H9 (cell line): ENCODE data around the gene PPARD. TPM values are rescaled to one million over a fixed set of nuclear protein-coding genes. Genes with fewer than 3 reads are reported as not detected.
A peak's percentile ranks its signal among the peaks of the same experiment; 100 is the strongest.

Source experiments
- DNase-seq: peaks from one replicate; pipeline ENCODE4 v3.0.0-alpha.2; 2017
- H2AFZ ChIP-seq: one replicate; pipeline ENCODE4 v1.6.1; 2013; ENCODE audit warnings: mild to moderate bottlenecking, low read length, control low read depth, moderate library complexity
- H2AK5ac ChIP-seq: 2 replicates; pipeline ENCODE4 v1.6.1; 2013; ENCODE audit warnings: low read length, control low read depth, mixed read lengths; ENCODE audit not compliant: insufficient read length
- H2BK120ac ChIP-seq: one replicate; pipeline ENCODE4 v1.6.1; 2013; ENCODE audit warnings: low read depth, mild to moderate bottlenecking, low read length, control low read depth, inconsistent platforms; ENCODE audit not compliant: poor library complexity, severe bottlenecking
- H2BK12ac ChIP-seq: 2 replicates; pipeline ENCODE4 v1.6.1; 2013; ENCODE audit warnings: low read length, control low read depth, mixed read lengths, low read depth; ENCODE audit not compliant: insufficient read length
- H2BK15ac ChIP-seq: 2 replicates; pipeline ENCODE4 v1.6.1; 2013; ENCODE audit warnings: low read depth, low read length, control low read depth
- H2BK20ac ChIP-seq: one replicate; pipeline ENCODE4 v1.6.1; 2013; ENCODE audit warnings: low read depth, mild to moderate bottlenecking, low read length, control low read depth, inconsistent platforms; ENCODE audit not compliant: poor library complexity, severe bottlenecking
- H2BK5ac ChIP-seq: 2 replicates; pipeline ENCODE4 v1.6.1; 2013; ENCODE audit warnings: low read length, control low read depth, mixed read lengths; ENCODE audit not compliant: insufficient read length
- H3K14ac ChIP-seq: 2 replicates; pipeline ENCODE4 v1.6.1; 2013; ENCODE audit warnings: low read length, control low read depth; ENCODE audit not compliant: insufficient read depth
- H3K18ac ChIP-seq: 2 replicates; pipeline ENCODE4 v1.6.1; 2013; ENCODE audit warnings: low read depth, mild to moderate bottlenecking, mixed read lengths, low read length, control low read depth; ENCODE audit not compliant: insufficient read length
- H3K23ac ChIP-seq: 2 replicates; pipeline ENCODE4 v1.6.1; 2013; ENCODE audit warnings: low read length, control low read depth, mixed read lengths, low read depth; ENCODE audit not compliant: insufficient read length
- H3K23me2 ChIP-seq: 2 replicates; pipeline ENCODE4 v1.6.1; 2013; ENCODE audit warnings: low read depth, mild to moderate bottlenecking, mixed read lengths, low read length, control low read depth; ENCODE audit not compliant: insufficient read length, poor library complexity, severe bottlenecking
- H3K27ac ChIP-seq: 2 replicates; pipeline ENCODE4 v1.5.1; 2013; ENCODE audit warnings: low read length, control low read depth, mixed read lengths, low read depth; ENCODE audit not compliant: insufficient read length
- H3K27me3 ChIP-seq: 2 replicates; pipeline ENCODE4 v1.6.1; 2013; ENCODE audit warnings: low read length, control low read depth, inconsistent platforms; ENCODE audit not compliant: insufficient read depth
- H3K4ac ChIP-seq: 2 replicates; pipeline ENCODE4 v1.6.1; 2013; ENCODE audit warnings: low read depth, mild to moderate bottlenecking, control low read depth, inconsistent platforms, low read length, moderate library complexity
- H3K4me1 ChIP-seq: 2 replicates; pipeline ENCODE4 v1.6.1; 2013; ENCODE audit warnings: low read length, control low read depth, inconsistent platforms; ENCODE audit not compliant: insufficient read depth
- H3K4me2 ChIP-seq: 2 replicates; pipeline ENCODE4 v1.6.1; 2013; ENCODE audit warnings: low read length, control low read depth, mixed read lengths; ENCODE audit not compliant: insufficient read length, insufficient read depth
- H3K56ac ChIP-seq: 2 replicates; pipeline ENCODE4 v1.6.1; 2013; ENCODE audit warnings: low read depth, mild to moderate bottlenecking, mixed read lengths, low read length, control low read depth; ENCODE audit not compliant: insufficient read length
- H3K79me1 ChIP-seq: 2 replicates; pipeline ENCODE4 v1.6.1; 2013; ENCODE audit warnings: low read depth, mild to moderate bottlenecking, moderate library complexity, low read length, control low read depth, inconsistent platforms; ENCODE audit not compliant: insufficient read depth, poor library complexity, severe bottlenecking
- H3K79me2 ChIP-seq: 2 replicates; pipeline ENCODE4 v1.6.1; 2013; ENCODE audit warnings: low read length, control low read depth, inconsistent platforms; ENCODE audit not compliant: insufficient read depth
- H3K9ac ChIP-seq: 2 replicates; pipeline ENCODE4 v1.6.1; 2013; ENCODE audit warnings: low read length, control low read depth, mixed read lengths; ENCODE audit not compliant: insufficient read length; ENCODE audit errors: extremely low read depth
- H3K9me3 ChIP-seq: one replicate; pipeline ENCODE4 v1.6.1; 2013; ENCODE audit warnings: low read depth, low read length, inconsistent platforms; ENCODE audit not compliant: control insufficient read depth
- H3T11ph ChIP-seq: one replicate; pipeline ENCODE4 v1.6.1; 2013; ENCODE audit warnings: mild to moderate bottlenecking, low read length, control low read depth, inconsistent platforms
- H4K20me1 ChIP-seq: one replicate; pipeline ENCODE4 v1.6.1; 2013; ENCODE audit not compliant: control insufficient read depth, insufficient read length, insufficient read depth
- H4K5ac ChIP-seq: 2 replicates; pipeline ENCODE4 v1.6.1; 2013; ENCODE audit warnings: low read depth, mild to moderate bottlenecking, mixed read lengths, low read length, control low read depth; ENCODE audit not compliant: insufficient read length
- H4K8ac ChIP-seq: replicated peaks from 2 replicates; pipeline ENCODE4 v1.6.1; 2013; ENCODE audit warnings: low read length, control low read depth, mixed read lengths, low read depth; ENCODE audit not compliant: insufficient read length
- H4K91ac ChIP-seq: 2 replicates; pipeline ENCODE4 v1.6.1; 2013; ENCODE audit warnings: low read depth, mild to moderate bottlenecking, moderate library complexity, mixed read lengths, low read length, control low read depth; ENCODE audit not compliant: insufficient read length
- H3K27ac Mint-ChIP-seq, 3 experiments: 2 replicates in 2 of 3; 3 replicates in 1 of 3; pipeline ENCODE4 v1.8.0; 2020 to 2021; ENCODE audit warnings: mixed read lengths in 3 of 3, mild to moderate bottlenecking in 1 of 3, moderate library complexity in 1 of 3
- H3K27me3 Mint-ChIP-seq: 2 replicates; pipeline ENCODE4 v1.8.0; 2021; ENCODE audit warnings: low read depth, mild to moderate bottlenecking, moderate library complexity, mixed read lengths
- H3K36me3 Mint-ChIP-seq, 3 experiments: 2 replicates in 2 of 3; 3 replicates in 1 of 3; pipeline ENCODE4 v1.8.0; 2020 to 2021; ENCODE audit warnings: low read depth in 3 of 3, mixed read lengths in 3 of 3; ENCODE audit not compliant: insufficient read depth in 1 of 3
- H3K4me1 Mint-ChIP-seq, 2 experiments: 2 replicates each; pipeline ENCODE4 v1.8.0; 2020; ENCODE audit warnings: mixed read lengths in 2 of 2
- H3K4me3 Mint-ChIP-seq, 2 experiments: 2 replicates in 1 of 2; 3 replicates in 1 of 2; pipeline ENCODE4 v1.8.0; 2020 to 2021; ENCODE audit warnings: mild to moderate bottlenecking in 2 of 2, mixed read lengths in 2 of 2, moderate library complexity in 1 of 2
- H3K9me3 Mint-ChIP-seq, 2 experiments: 2 replicates in 1 of 2; 3 replicates in 1 of 2; pipeline ENCODE4 v1.8.0; 2020; ENCODE audit warnings: mild to moderate bottlenecking in 2 of 2, mixed read lengths in 2 of 2, moderate library complexity in 1 of 2
- WGBS: extraction: QIAGEN DNeasy Blood & Tissue Kit; methylation state at CpG from one replicate; pipeline ENCODE4 v1.1.7; 2013; ENCODE audit warnings: missing lambda C conversion rate, low lambda C conversion rate, mixed read lengths; ENCODE audit not compliant: insufficient read length; ENCODE audit errors: extremely low coverage; 5-methylcytosine and 5-hydroxymethylcytosine counted together
- total RNA-seq: library from RNA; stranded (reverse); gene quantifications from 2 replicates; pipeline ENCODE4 v1.2.1, GENCODE V29; 2021
- TF ChIP-seq, protein P1 (sequence below): fragments of 200-600 bp; sonication (generic); conservative IDR thresholded peaks from 3 replicates; pipeline ENCODE4 v1.8.0; 2021; ENCODE audit warnings: antibody characterized with exemption, mild to moderate bottlenecking

Gene PPARD
- total RNA-seq, 1 experiment from 2014 or later, result 11.7 TPM

DNA sequence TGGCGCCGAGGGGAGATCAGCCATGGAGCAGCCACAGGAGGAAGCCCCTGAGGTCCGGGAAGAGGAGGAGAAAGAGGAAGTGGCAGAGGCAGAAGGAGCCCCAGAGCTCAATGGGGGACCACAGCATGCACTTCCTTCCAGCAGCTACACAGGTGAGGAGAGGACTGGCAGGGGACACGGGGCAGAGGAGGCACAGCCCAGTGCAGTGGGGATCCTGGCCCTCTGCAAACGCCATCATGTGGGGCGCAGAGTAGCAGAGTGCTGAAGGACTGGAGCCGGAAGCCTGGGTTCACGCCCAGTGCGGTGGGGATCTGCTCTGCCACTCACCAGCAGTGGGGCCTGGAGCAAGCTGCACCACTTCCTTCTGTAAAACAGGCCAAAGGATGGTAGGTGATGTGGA lies 68.7 kb downstream of the PPARD start:
- H3K79me1 ChIP-seq, result no peaks in the 10 kb centered on the region
- no peak overlapping the region for H2BK12ac ChIP-seq
- WGBS, result no CpG with 5 or more reads among the region's 9 CpGs

More for the DNA sequence above, 68.7 kb downstream of the PPARD start:
- H3K27me3 Mint-ChIP-seq, result no peaks in the 10 kb centered on the region
- Histone ChIP-seq H2BK20ac (no peak overlapping the region), H3K9me3 (no peaks in the 10 kb centered on the region), H3K9ac (no peak overlapping the region), H4K20me1 (no peaks in the 10 kb centered on the region), H4K8ac (no peak overlapping the region), H3T11ph (no peak overlapping the region), H2AK5ac (no peak overlapping the region), H3K56ac (no peak overlapping the region), H3K4me2 (no peak overlapping the region), H2AFZ (no peak overlapping the region), H3K23ac (no peak overlapping the region), H2BK120ac (no peak overlapping the region), H3K14ac (peak overlapping the region; percentile 49; the same call in 1 of the 2 replicates), H2BK5ac (no peak overlapping the region), H3K27me3 (no peaks in the 10 kb centered on the region), H3K4ac (no peak overlapping the region), H3K79me2 (no peaks in the 10 kb centered on the region), H3K18ac (no peak overlapping the region), H2BK15ac (no peak overlapping the region), H3K23me2 (no peaks in the 10 kb centered on the region), H4K91ac (no peak overlapping the region), H3K4me1 (no peaks in the 10 kb centered on the region), H4K5ac (no peak overlapping the region), H3K27ac (no peak overlapping the region)
- TF ChIP-seq, protein P1, sequence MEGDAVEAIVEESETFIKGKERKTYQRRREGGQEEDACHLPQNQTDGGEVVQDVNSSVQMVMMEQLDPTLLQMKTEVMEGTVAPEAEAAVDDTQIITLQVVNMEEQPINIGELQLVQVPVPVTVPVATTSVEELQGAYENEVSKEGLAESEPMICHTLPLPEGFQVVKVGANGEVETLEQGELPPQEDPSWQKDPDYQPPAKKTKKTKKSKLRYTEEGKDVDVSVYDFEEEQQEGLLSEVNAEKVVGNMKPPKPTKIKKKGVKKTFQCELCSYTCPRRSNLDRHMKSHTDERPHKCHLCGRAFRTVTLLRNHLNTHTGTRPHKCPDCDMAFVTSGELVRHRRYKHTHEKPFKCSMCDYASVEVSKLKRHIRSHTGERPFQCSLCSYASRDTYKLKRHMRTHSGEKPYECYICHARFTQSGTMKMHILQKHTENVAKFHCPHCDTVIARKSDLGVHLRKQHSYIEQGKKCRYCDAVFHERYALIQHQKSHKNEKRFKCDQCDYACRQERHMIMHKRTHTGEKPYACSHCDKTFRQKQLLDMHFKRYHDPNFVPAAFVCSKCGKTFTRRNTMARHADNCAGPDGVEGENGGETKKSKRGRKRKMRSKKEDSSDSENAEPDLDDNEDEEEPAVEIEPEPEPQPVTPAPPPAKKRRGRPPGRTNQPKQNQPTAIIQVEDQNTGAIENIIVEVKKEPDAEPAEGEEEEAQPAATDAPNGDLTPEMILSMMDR, result no peak
- no peak for DNase-seq
- H3K4me3 Mint-ChIP-seq, result no peak overlapping the region
- H3K36me3 Mint-ChIP-seq, result peaks cover 0 to 7% (median 7%) of the 10 kb centered on the region in 3 experiments; a peak in 5 of 7 replicates
- H3K4me1 Mint-ChIP-seq, result peaks cover 11 to 13% of the 10 kb centered on the region in 2 experiments
- H3K9me3 Mint-ChIP-seq, result no peaks in the 10 kb centered on the region
- H3K27ac Mint-ChIP-seq, result peak overlapping the region; percentile 15 to 85 (median 63); a peak in 3 of 7 replicates
